GM12878 (cell line): ENCODE measurements around the gene SULT2B1. TPM values are rescaled to one million over a fixed set of nuclear protein-coding genes. Genes with fewer than 3 reads are reported as not detected.

Source experiments
- ATAC-seq: fragments of 200-7000 bp; cut with Tn5 transposase; 3 replicates; pipeline ENCODE4 v1.9.1; 2020; ENCODE audit warnings: mild to moderate bottlenecking, moderate library complexity
- BruUV-seq: library from RNA; stranded (reverse); fragments of 400-500 nt; replicated peaks from 2 replicates; lab custom pipeline; 2021; lab: Mats Ljungman, UMichigan
- CTCF ChIA-PET: fragments of 300-600 bp; sonication (Branson Sonifier 250); formaldehyde crosslinking; extraction: SDS; loops from one replicate; lab custom pipeline; 2021; ENCODE audit warnings: inconsistent platforms; lab: Yijun Ruan, JAX
- POLR2A ChIA-PET: fragments of 350-600 bp; formaldehyde crosslinking; extraction: SDS; loops from one replicate; lab custom pipeline; 2021; ENCODE audit warnings: inconsistent platforms; lab: Charles Lee
- RAD21 ChIA-PET: fragments of 300-600 bp; sonication (Branson Sonifier 250); formaldehyde crosslinking; loops from one replicate; lab custom pipeline; 2023; ENCODE audit warnings: antibody characterized with exemption; ENCODE audit not compliant: unreplicated experiment; lab: Charles Lee
- SMC1A ChIA-PET: fragments of 300-600 bp; sonication (Branson Sonifier 250); formaldehyde crosslinking; loops from one replicate; lab custom pipeline; 2023; ENCODE audit not compliant: unreplicated experiment, uncharacterized antibody; lab: Charles Lee
- DNase-seq: peaks from one replicate; pipeline ENCODE4 v3.0.0-alpha.2; 2011; ENCODE audit warnings: low read depth, low spot score
- FAIRE-seq: peaks from 3 replicates; lab custom pipeline; 2011; peaks lifted over from hg19 to GRCh38; lab: Jason Lieb, UNC
- H2AFZ ChIP-seq: 2 replicates; pipeline ENCODE4 v1.6.0; 2011; ENCODE audit warnings: low read depth, low read length, control low read depth; ENCODE audit not compliant: control insufficient read depth
- H3K27ac ChIP-seq: 2 replicates; pipeline ENCODE4 v1.5.1; 2011; ENCODE audit warnings: control low read depth; ENCODE audit not compliant: control insufficient read depth, insufficient read depth
- H3K27me3 ChIP-seq, 2 experiments: replicated peaks in 1 of 2; 2 replicates each; pipeline versions ENCODE4 v1.6.0 to v1.6.1; 2011; ENCODE audit warnings: low read length in 1 of 2; ENCODE audit not compliant: control insufficient read depth in 2 of 2, insufficient read depth in 2 of 2
- H3K36me3 ChIP-seq, 2 experiments: 2 replicates each; pipeline ENCODE4 v1.5.1; 2011; ENCODE audit warnings: low read length in 1 of 2; ENCODE audit not compliant: control insufficient read depth in 2 of 2, insufficient read depth in 2 of 2
- H3K4me1 ChIP-seq: 2 replicates; pipeline ENCODE4 v1.6.1; 2011; ENCODE audit warnings: mild to moderate bottlenecking, low read length, moderate library complexity, mixed read lengths; ENCODE audit not compliant: control insufficient read depth, insufficient read depth
- H3K4me2 ChIP-seq: 2 replicates; pipeline ENCODE4 v1.6.0; 2011; ENCODE audit warnings: control low read depth; ENCODE audit not compliant: control insufficient read depth, insufficient read depth
- H3K4me3 ChIP-seq: fragments of 200-600 bp; sonication (generic); 2 replicates; pipeline ENCODE4 v1.5.1; 2016
- H3K79me2 ChIP-seq: 2 replicates; pipeline ENCODE4 v1.6.0; 2011; ENCODE audit warnings: low read length; ENCODE audit not compliant: control insufficient read depth, insufficient read depth
- H3K9ac ChIP-seq: 2 replicates; pipeline ENCODE4 v1.8.0; 2011; ENCODE audit warnings: low read length, control low read depth, mixed read lengths; ENCODE audit not compliant: control insufficient read depth, insufficient read depth
- H3K9me3 ChIP-seq: replicated peaks from 3 replicates; pipeline ENCODE4 v1.5.1; 2011; ENCODE audit warnings: mild to moderate bottlenecking, low read length; ENCODE audit not compliant: control insufficient read depth, insufficient read depth
- H4K20me1 ChIP-seq: 2 replicates; pipeline ENCODE4 v1.6.0; 2011; ENCODE audit not compliant: control insufficient read depth, insufficient read depth
- EGR1 ChIP-seq, 2 experiments: IDR thresholded peaks; 1 replicate in 1 of 2; 2 replicates in 1 of 2; pipeline ENCODE4 v1.6.1; 2011 to 2012; ENCODE audit warnings: low read depth in 2 of 2, low read length in 2 of 2, borderline replicate concordance in 1 of 2, mild to moderate bottlenecking in 1 of 2, moderate library complexity in 1 of 2
- ESRRA ChIP-seq: IDR thresholded peaks from 2 replicates; pipeline ENCODE4 v1.6.1; 2012; ENCODE audit warnings: mild to moderate bottlenecking, low read length, improper control_type of control experiment
- GATAD2B ChIP-seq: fragments of 450-650 bp; conservative IDR thresholded peaks from 2 replicates; pipeline ENCODE4 v1.6.1; 2017; ENCODE audit warnings: low read depth, mild to moderate bottlenecking, moderate library complexity
- MYB ChIP-seq: fragments of 150-350 bp; IDR thresholded peaks from 2 replicates; pipeline ENCODE4 v1.6.1; 2014; ENCODE audit warnings: mild to moderate bottlenecking, low read depth, low read length, borderline replicate concordance
- NFIC ChIP-seq: IDR thresholded peaks from 2 replicates; pipeline ENCODE4 v1.6.1; 2012; ENCODE audit warnings: low read depth, mild to moderate bottlenecking, inconsistent platforms, low read length, moderate library complexity
- NFXL1 ChIP-seq: fragments of 450-650 bp; IDR thresholded peaks from 2 replicates; pipeline ENCODE4 v1.6.1; 2017; ENCODE audit warnings: antibody characterized with exemption, mild to moderate bottlenecking, borderline replicate concordance
- NR2C1 ChIP-seq: fragments of 450-650 bp; IDR thresholded peaks from 2 replicates; pipeline ENCODE4 v1.6.1; 2017; ENCODE audit warnings: antibody characterized with exemption, mild to moderate bottlenecking, moderate library complexity
- SUZ12 ChIP-seq: fragments of 200-600 bp; sonication (generic); IDR thresholded peaks from one replicate; pipeline ENCODE4 v1.6.1; 2018; ENCODE audit warnings: antibody characterized with exemption, mild to moderate bottlenecking; ENCODE audit not compliant: unreplicated experiment
- ZNF217 ChIP-seq: fragments of 450-650 bp; IDR thresholded peaks from 2 replicates; pipeline ENCODE4 v1.6.1; 2017; ENCODE audit warnings: antibody characterized with exemption, mild to moderate bottlenecking
- ZNF274 ChIP-seq: IDR thresholded peaks from one replicate; pipeline ENCODE4 v1.8.0; 2011; ENCODE audit not compliant: insufficient read length, insufficient read depth
- WGBS: methylation state at CpG from one replicate; pipeline ENCODE4 v1.1.6; 2016; ENCODE audit warnings: low lambda C conversion rate; ENCODE audit not compliant: insufficient replicate concordance, insufficient coverage; ENCODE audit errors: missing lambda C conversion rate; 5-methylcytosine and 5-hydroxymethylcytosine counted together
- in situ Hi-C: fragments of 300-500 bp; cut with MboI; formaldehyde crosslinking; loops from 9 replicates; pipeline ENCODE4 v1.14.3; 2018; ENCODE audit warnings: mixed read lengths
- intact Hi-C: fragments of 100-400 bp; cut with micrococcal nuclease; formaldehyde crosslinking; loops from one replicate; pipeline ENCODE4 v1.14.2; 2022; ENCODE audit not compliant: unreplicated experiment
- polyA plus RNA-seq, 11 experiments: library from polyadenylated mRNA; depleted of rRNA in 4 of 11; unstranded in 6 of 11; stranded (reverse) in 5 of 11; fragments of >200 nt; fragmentation: Nextera tagmentation in 4 of 11; fragmentation: Illumina TruSeq in 1 of 11; extraction: Ambion mirVana in 4 of 11; extraction: Trizol in 1 of 11; gene quantifications; 1 replicate in 1 of 11; 2 replicates in 10 of 11; pipeline versions ENCODE4 v1.2.1 to v1.2.3, GENCODE V29; 2011 to 2016; ENCODE audit warnings: inconsistent platforms in 2 of 11, missing spikeins in 2 of 11, low read depth in 1 of 11
- total RNA-seq, 4 experiments: library from RNA; depleted of rRNA in 3 of 4; stranded (reverse); fragments of >200 nt in 3 of 4; fragmentation: Illumina TruSeq in 1 of 4; extraction: Trizol in 1 of 4; gene quantifications; 2 replicates each; pipeline versions ENCODE4 v1.2.1 to v1.2.3, GENCODE V29; 2013 to 2021
- TF ChIP-seq, protein P1 (sequence below): fragments of 450-650 bp; IDR thresholded peaks from 2 replicates; pipeline ENCODE4 v1.6.1; 2017; ENCODE audit warnings: low read depth, mild to moderate bottlenecking, moderate library complexity
- TF ChIP-seq, protein P2 (sequence below): IDR thresholded peaks from 2 replicates; pipeline ENCODE4 v1.6.1; 2011; ENCODE audit warnings: low read depth, mild to moderate bottlenecking, low read length, moderate library complexity, borderline replicate concordance; ENCODE audit errors: extremely low read depth
- TF ChIP-seq, protein P3 (sequence below): fragments of 450-650 bp; IDR thresholded peaks from 2 replicates; pipeline ENCODE4 v1.6.1; 2016; ENCODE audit warnings: mild to moderate bottlenecking

Gene SULT2B1
- total and polyA plus RNA-seq, 10 of the 15 experiments (the other 5 are each of a cell fraction or from before 2014, with no cell fraction given), result 0.11 to 0.14 TPM; not detected in 8

DNA sequence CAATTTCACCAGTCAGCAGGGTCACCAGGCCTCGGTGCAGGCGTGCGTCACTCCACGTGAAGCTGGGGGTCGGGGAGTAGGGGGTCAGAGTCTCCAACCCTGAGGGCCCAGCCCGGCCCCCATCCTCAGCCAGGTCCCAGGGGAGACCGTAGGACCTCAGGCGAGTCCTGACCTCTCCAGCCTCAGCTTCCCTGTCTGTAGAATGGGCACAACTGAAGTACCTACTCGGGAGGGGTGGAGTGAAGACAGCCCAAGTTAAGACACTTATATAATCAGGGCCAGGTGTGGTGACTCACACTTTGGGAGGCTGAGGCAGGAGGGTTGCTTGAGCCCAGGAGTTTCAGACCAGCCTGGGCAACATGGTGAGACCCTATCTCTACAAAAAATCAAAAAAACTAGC, 51.9 kb downstream of the SULT2B1 start:
- Histone ChIP-seq H3K79me2 (no peaks in the 10 kb centered on the region), H3K9ac (no peak overlapping the region), H3K4me3 (no peak overlapping the region), H3K36me3 (no peaks in the 10 kb centered on the region), H3K27me3 (no peaks in the 10 kb centered on the region), H2AFZ (no peak overlapping the region), H3K9me3 (no peaks in the 10 kb centered on the region), H4K20me1 (no peaks in the 10 kb centered on the region), H3K27ac (no peak overlapping the region), H3K4me1 (no peaks in the 10 kb centered on the region), H3K4me2 (no peak overlapping the region)
- DNase-seq (no peak), ATAC-seq (no peak), FAIRE-seq (no peak)
- CTCF ChIA-PET, result interaction anchor here (0.9 kb wide), 1 partner anchor 20 kb away, joined by 3 read pairs; no protein-coding TSS in a partner anchor
- SMC1A ChIA-PET, result no interaction called here
- intact Hi-C loops (no loop called here), in situ Hi-C loops (no loop called here)
- 58% methylated on average over 6 of the region's 9 CpGs for WGBS
- no TSS peak for BruUV-seq
- RAD21 ChIA-PET, result no interaction called here
- POLR2A ChIA-PET, result no interaction called here
- no peak for TF ChIP-seq ZNF274
- TF ChIP-seq NFXL1, result no peak
- no peak for TF ChIP-seq MYB
- TF ChIP-seq ESRRA, result no peak
- TF ChIP-seq EGR1 (IDR thresholded peaks at IDR 0.05; ENCODE audit: borderline replicate concordance in 1 of 2, low read depth in 2 of 2, low read length in 2 of 2), result no peak
- TF ChIP-seq, protein P1, sequence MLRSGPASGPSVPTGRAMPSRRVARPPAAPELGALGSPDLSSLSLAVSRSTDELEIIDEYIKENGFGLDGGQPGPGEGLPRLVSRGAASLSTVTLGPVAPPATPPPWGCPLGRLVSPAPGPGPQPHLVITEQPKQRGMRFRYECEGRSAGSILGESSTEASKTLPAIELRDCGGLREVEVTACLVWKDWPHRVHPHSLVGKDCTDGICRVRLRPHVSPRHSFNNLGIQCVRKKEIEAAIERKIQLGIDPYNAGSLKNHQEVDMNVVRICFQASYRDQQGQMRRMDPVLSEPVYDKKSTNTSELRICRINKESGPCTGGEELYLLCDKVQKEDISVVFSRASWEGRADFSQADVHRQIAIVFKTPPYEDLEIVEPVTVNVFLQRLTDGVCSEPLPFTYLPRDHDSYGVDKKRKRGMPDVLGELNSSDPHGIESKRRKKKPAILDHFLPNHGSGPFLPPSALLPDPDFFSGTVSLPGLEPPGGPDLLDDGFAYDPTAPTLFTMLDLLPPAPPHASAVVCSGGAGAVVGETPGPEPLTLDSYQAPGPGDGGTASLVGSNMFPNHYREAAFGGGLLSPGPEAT, result no peak
- no peak for TF ChIP-seq SUZ12
- TF ChIP-seq, protein P2, sequence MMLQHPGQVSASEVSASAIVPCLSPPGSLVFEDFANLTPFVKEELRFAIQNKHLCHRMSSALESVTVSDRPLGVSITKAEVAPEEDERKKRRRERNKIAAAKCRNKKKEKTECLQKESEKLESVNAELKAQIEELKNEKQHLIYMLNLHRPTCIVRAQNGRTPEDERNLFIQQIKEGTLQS, result no peak
- TF ChIP-seq ZNF217, result no peak
- TF ChIP-seq GATAD2B, result no peak
- TF ChIP-seq, protein P3, sequence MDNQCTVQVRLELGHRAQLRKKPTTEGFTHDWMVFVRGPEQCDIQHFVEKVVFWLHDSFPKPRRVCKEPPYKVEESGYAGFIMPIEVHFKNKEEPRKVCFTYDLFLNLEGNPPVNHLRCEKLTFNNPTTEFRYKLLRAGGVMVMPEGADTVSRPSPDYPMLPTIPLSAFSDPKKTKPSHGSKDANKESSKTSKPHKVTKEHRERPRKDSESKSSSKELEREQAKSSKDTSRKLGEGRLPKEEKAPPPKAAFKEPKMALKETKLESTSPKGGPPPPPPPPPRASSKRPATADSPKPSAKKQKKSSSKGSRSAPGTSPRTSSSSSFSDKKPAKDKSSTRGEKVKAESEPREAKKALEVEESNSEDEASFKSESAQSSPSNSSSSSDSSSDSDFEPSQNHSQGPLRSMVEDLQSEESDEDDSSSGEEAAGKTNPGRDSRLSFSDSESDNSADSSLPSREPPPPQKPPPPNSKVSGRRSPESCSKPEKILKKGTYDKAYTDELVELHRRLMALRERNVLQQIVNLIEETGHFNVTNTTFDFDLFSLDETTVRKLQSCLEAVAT, result no peak
- TF ChIP-seq NR2C1, result no peak
- no peak for TF ChIP-seq NFIC
